GM12878 (cell line): ENCODE data around the gene SSBP2. TPM values are rescaled to one million over a fixed set of nuclear protein-coding genes. Genes with fewer than 3 reads are reported as not detected.

Experiments used
- ATAC-seq: fragments of 200-7000 bp; cut with Tn5 transposase; 3 replicates; pipeline ENCODE4 v1.9.1; 2020; ENCODE audit warnings: mild to moderate bottlenecking, moderate library complexity
- BruUV-seq: library from RNA; stranded (reverse); fragments of 400-500 nt; replicated peaks from 2 replicates; lab custom pipeline; 2021; lab: Mats Ljungman, UMichigan
- CTCF ChIA-PET: fragments of 300-600 bp; sonication (Branson Sonifier 250); formaldehyde crosslinking; extraction: SDS; loops from one replicate; lab custom pipeline; 2021; ENCODE audit warnings: inconsistent platforms; lab: Yijun Ruan, JAX
- POLR2A ChIA-PET: fragments of 350-600 bp; formaldehyde crosslinking; extraction: SDS; loops from one replicate; lab custom pipeline; 2021; ENCODE audit warnings: inconsistent platforms; lab: Charles Lee
- RAD21 ChIA-PET: fragments of 300-600 bp; sonication (Branson Sonifier 250); formaldehyde crosslinking; loops from one replicate; lab custom pipeline; 2023; ENCODE audit warnings: antibody characterized with exemption; ENCODE audit not compliant: unreplicated experiment; lab: Charles Lee
- SMC1A ChIA-PET: fragments of 300-600 bp; sonication (Branson Sonifier 250); formaldehyde crosslinking; loops from one replicate; lab custom pipeline; 2023; ENCODE audit not compliant: unreplicated experiment, uncharacterized antibody; lab: Charles Lee
- DNase-seq: peaks from one replicate; pipeline ENCODE4 v3.0.0-alpha.2; 2011; ENCODE audit warnings: low read depth, low spot score
- FAIRE-seq: peaks from 3 replicates; lab custom pipeline; 2011; peaks lifted over from hg19 to GRCh38; lab: Jason Lieb, UNC
- H2AFZ ChIP-seq: 2 replicates; pipeline ENCODE4 v1.6.0; 2011; ENCODE audit warnings: low read depth, low read length, control low read depth; ENCODE audit not compliant: control insufficient read depth
- H3K27ac ChIP-seq: 2 replicates; pipeline ENCODE4 v1.5.1; 2011; ENCODE audit warnings: control low read depth; ENCODE audit not compliant: control insufficient read depth, insufficient read depth
- H3K27me3 ChIP-seq, 2 experiments: replicated peaks in 1 of 2; 2 replicates each; pipeline versions ENCODE4 v1.6.0 to v1.6.1; 2011; ENCODE audit warnings: low read length in 1 of 2; ENCODE audit not compliant: control insufficient read depth in 2 of 2, insufficient read depth in 2 of 2
- H3K36me3 ChIP-seq, 2 experiments: 2 replicates each; pipeline ENCODE4 v1.5.1; 2011; ENCODE audit warnings: low read length in 1 of 2; ENCODE audit not compliant: control insufficient read depth in 2 of 2, insufficient read depth in 2 of 2
- H3K4me1 ChIP-seq: 2 replicates; pipeline ENCODE4 v1.6.1; 2011; ENCODE audit warnings: mild to moderate bottlenecking, low read length, moderate library complexity, mixed read lengths; ENCODE audit not compliant: control insufficient read depth, insufficient read depth
- H3K4me2 ChIP-seq: 2 replicates; pipeline ENCODE4 v1.6.0; 2011; ENCODE audit warnings: control low read depth; ENCODE audit not compliant: control insufficient read depth, insufficient read depth
- H3K4me3 ChIP-seq: fragments of 200-600 bp; sonication (generic); 2 replicates; pipeline ENCODE4 v1.5.1; 2016
- H3K79me2 ChIP-seq: 2 replicates; pipeline ENCODE4 v1.6.0; 2011; ENCODE audit warnings: low read length; ENCODE audit not compliant: control insufficient read depth, insufficient read depth
- H3K9ac ChIP-seq: 2 replicates; pipeline ENCODE4 v1.8.0; 2011; ENCODE audit warnings: low read length, control low read depth, mixed read lengths; ENCODE audit not compliant: control insufficient read depth, insufficient read depth
- H3K9me3 ChIP-seq: replicated peaks from 3 replicates; pipeline ENCODE4 v1.5.1; 2011; ENCODE audit warnings: mild to moderate bottlenecking, low read length; ENCODE audit not compliant: control insufficient read depth, insufficient read depth
- H4K20me1 ChIP-seq: 2 replicates; pipeline ENCODE4 v1.6.0; 2011; ENCODE audit not compliant: control insufficient read depth, insufficient read depth
- ATF7 ChIP-seq: fragments of 450-650 bp; IDR thresholded peaks from 2 replicates; pipeline ENCODE4 v1.6.1; 2016; ENCODE audit warnings: low read depth, mild to moderate bottlenecking
- CUX1 ChIP-seq: IDR thresholded peaks from 2 replicates; pipeline ENCODE4 v1.6.1; 2012; ENCODE audit warnings: improper control_type of control experiment, low read depth, low read length; ENCODE audit not compliant: insufficient replicate concordance
- HDAC6 ChIP-seq: fragments of 200-600 bp; sonication (generic); IDR thresholded peaks from one replicate; pipeline ENCODE4 v1.8.0; 2017; ENCODE audit warnings: antibody characterized with exemption; ENCODE audit not compliant: unreplicated experiment
- HDGF ChIP-seq: fragments of 450-650 bp; IDR thresholded peaks from 2 replicates; pipeline ENCODE4 v1.6.1; 2016; ENCODE audit warnings: antibody characterized with exemption
- NR2C1 ChIP-seq: fragments of 450-650 bp; IDR thresholded peaks from 2 replicates; pipeline ENCODE4 v1.6.1; 2017; ENCODE audit warnings: antibody characterized with exemption, mild to moderate bottlenecking, moderate library complexity
- PBX3 ChIP-seq: IDR thresholded peaks from 2 replicates; pipeline ENCODE4 v1.6.1; 2011; ENCODE audit warnings: mild to moderate bottlenecking, low read depth, low read length, moderate library complexity; ENCODE audit not compliant: insufficient replicate concordance
- PML ChIP-seq: IDR thresholded peaks from 2 replicates; pipeline ENCODE4 v1.6.1; 2012; ENCODE audit warnings: low read length, inconsistent platforms
- RCOR1 ChIP-seq: conservative IDR thresholded peaks from 2 replicates; pipeline ENCODE4 v1.6.1; 2012; ENCODE audit warnings: low read depth, low read length, improper control_type of control experiment
- SIX5 ChIP-seq: IDR thresholded peaks from 2 replicates; pipeline ENCODE4 v1.6.1; 2011; ENCODE audit warnings: mild to moderate bottlenecking, low read depth, low read length, moderate library complexity; ENCODE audit not compliant: severe bottlenecking
- WGBS: methylation state at CpG from one replicate; pipeline ENCODE4 v1.1.6; 2016; ENCODE audit warnings: low lambda C conversion rate; ENCODE audit not compliant: insufficient replicate concordance, insufficient coverage; ENCODE audit errors: missing lambda C conversion rate; 5-methylcytosine and 5-hydroxymethylcytosine counted together
- in situ Hi-C: fragments of 300-500 bp; cut with MboI; formaldehyde crosslinking; loops from 9 replicates; pipeline ENCODE4 v1.14.3; 2018; ENCODE audit warnings: mixed read lengths
- intact Hi-C: fragments of 100-400 bp; cut with micrococcal nuclease; formaldehyde crosslinking; loops from one replicate; pipeline ENCODE4 v1.14.2; 2022; ENCODE audit not compliant: unreplicated experiment
- polyA plus RNA-seq, 11 experiments: library from polyadenylated mRNA; depleted of rRNA in 4 of 11; unstranded in 6 of 11; stranded (reverse) in 5 of 11; fragments of >200 nt; fragmentation: Nextera tagmentation in 4 of 11; fragmentation: Illumina TruSeq in 1 of 11; extraction: Ambion mirVana in 4 of 11; extraction: Trizol in 1 of 11; gene quantifications; 1 replicate in 1 of 11; 2 replicates in 10 of 11; pipeline versions ENCODE4 v1.2.1 to v1.2.3, GENCODE V29; 2011 to 2016; ENCODE audit warnings: inconsistent platforms in 2 of 11, missing spikeins in 2 of 11, low read depth in 1 of 11
- total RNA-seq, 4 experiments: library from RNA; depleted of rRNA in 3 of 4; stranded (reverse); fragments of >200 nt in 3 of 4; fragmentation: Illumina TruSeq in 1 of 4; extraction: Trizol in 1 of 4; gene quantifications; 2 replicates each; pipeline versions ENCODE4 v1.2.1 to v1.2.3, GENCODE V29; 2013 to 2021
- TF ChIP-seq, protein P1 (sequence below): fragments of 450-650 bp; conservative IDR thresholded peaks from 2 replicates; pipeline ENCODE4 v1.6.1; 2017; ENCODE audit warnings: mild to moderate bottlenecking, moderate library complexity

Gene SSBP2
- total and polyA plus RNA-seq, 10 of the 15 experiments (the other 5 are each of a cell fraction or from before 2014, with no cell fraction given) = 52.2 to 132 (median 110) TPM

DNA sequence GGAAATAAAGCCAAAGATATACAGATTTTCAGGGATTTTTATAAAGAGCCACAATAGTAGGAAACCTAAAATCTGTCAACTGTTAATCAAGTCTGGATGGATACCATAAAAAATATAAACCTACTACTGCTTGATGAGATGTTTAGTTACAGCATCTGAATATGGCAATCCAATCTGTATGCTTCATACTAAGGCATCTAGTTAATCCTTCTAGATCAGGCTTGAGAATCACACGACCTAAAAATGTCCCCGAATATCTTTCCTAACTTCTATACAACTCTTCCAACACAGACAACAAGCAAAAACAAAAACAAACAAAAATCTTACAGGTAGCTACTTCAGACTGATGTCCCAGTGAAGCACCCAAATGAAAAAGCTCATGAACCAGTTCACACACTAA is 29.8 kb downstream of the SSBP2 start:
- H3K4me3 ChIP-seq = peak overlapping the region; percentile 8; the same call in 1 of the 2 replicates
- ChIA-PET RAD21 (no interaction called here), CTCF (interaction anchor here (1.2 kb wide), 1 partner anchor 21 kb away, joined by 4 read pairs; no protein-coding TSS in a partner anchor), POLR2A (no interaction called here), SMC1A (interaction anchor here (1.0 to 2.2 kb wide), 3 partner anchors 12 to 259 kb away, joined by 3 to 12 read pairs (median 4); no protein-coding TSS in a partner anchor)
- TF ChIP-seq PML = no peak
- TF ChIP-seq SIX5 = no peak
- no peak for TF ChIP-seq PBX3
- no peak for TF ChIP-seq CUX1
- TF ChIP-seq ATF7 = no peak
- TF ChIP-seq HDGF = no peak
- TF ChIP-seq, protein P1, sequence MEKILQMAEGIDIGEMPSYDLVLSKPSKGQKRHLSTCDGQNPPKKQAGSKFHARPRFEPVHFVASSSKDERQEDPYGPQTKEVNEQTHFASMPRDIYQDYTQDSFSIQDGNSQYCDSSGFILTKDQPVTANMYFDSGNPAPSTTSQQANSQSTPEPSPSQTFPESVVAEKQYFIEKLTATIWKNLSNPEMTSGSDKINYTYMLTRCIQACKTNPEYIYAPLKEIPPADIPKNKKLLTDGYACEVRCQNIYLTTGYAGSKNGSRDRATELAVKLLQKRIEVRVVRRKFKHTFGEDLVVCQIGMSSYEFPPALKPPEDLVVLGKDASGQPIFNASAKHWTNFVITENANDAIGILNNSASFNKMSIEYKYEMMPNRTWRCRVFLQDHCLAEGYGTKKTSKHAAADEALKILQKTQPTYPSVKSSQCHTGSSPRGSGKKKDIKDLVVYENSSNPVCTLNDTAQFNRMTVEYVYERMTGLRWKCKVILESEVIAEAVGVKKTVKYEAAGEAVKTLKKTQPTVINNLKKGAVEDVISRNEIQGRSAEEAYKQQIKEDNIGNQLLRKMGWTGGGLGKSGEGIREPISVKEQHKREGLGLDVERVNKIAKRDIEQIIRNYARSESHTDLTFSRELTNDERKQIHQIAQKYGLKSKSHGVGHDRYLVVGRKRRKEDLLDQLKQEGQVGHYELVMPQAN = no peak
- no peak for TF ChIP-seq NR2C1
- no peak for TF ChIP-seq HDAC6
- TF ChIP-seq RCOR1 = no peak
- DNase-seq (no peak), FAIRE-seq (no peak), ATAC-seq (no peak)
- H3K79me2 ChIP-seq = peaks cover 91% of the 10 kb centered on the region
- H3K4me2 ChIP-seq = no peak overlapping the region
- no peak overlapping the region for H3K27ac ChIP-seq
- no peaks in the 10 kb centered on the region for H3K36me3 ChIP-seq
- no peaks in the 10 kb centered on the region for H3K9me3 ChIP-seq
- 51% methylated on average over 2 of the region's 2 CpGs for WGBS
- in situ Hi-C loops (no loop called here), intact Hi-C loops (no loop called here)
- no peak overlapping the region for H3K9ac ChIP-seq
- H3K27me3 ChIP-seq = no peaks in the 10 kb centered on the region
- H4K20me1 ChIP-seq = no peaks in the 10 kb centered on the region
- no peak overlapping the region for H2AFZ ChIP-seq
- peaks cover 9% of the 10 kb centered on the region; the same call in 1 of the 2 replicates for H3K4me1 ChIP-seq
- no TSS peak for BruUV-seq
